OCI-LY1 (cell line): ENCODE results near the gene KDM7A.

ENCODE experiments used
- H2AFZ ChIP-seq: fragments of 200-600 bp; sonication (generic), shearing (Covaris generic); 2 replicates; pipeline ENCODE4 v1.6.0; 2014; ENCODE audit warnings: antibody characterized with exemption, mild to moderate bottlenecking, low read length
- H3F3A ChIP-seq: fragments of 200-600 bp; sonication (generic), shearing (Covaris generic); 2 replicates; pipeline ENCODE4 v1.6.0; 2014; ENCODE audit warnings: mild to moderate bottlenecking, antibody characterized with exemption, low read length, moderate library complexity; ENCODE audit not compliant: insufficient read depth
- H3K27ac ChIP-seq: fragments of 200-600 bp; sonication (generic); 2 replicates; pipeline ENCODE4 v1.5.1; 2014; ENCODE audit warnings: low read length, mixed run types, mild to moderate bottlenecking, low read depth; ENCODE audit not compliant: poor library complexity, severe bottlenecking
- H3K27me3 ChIP-seq: fragments of 200-600 bp; sonication (generic); 2 replicates; pipeline ENCODE4 v1.6.0; 2014; ENCODE audit warnings: antibody characterized with exemption, mild to moderate bottlenecking, low read length, moderate library complexity; ENCODE audit not compliant: insufficient read depth
- H3K36me3 ChIP-seq: fragments of 200-600 bp; sonication (generic); 2 replicates; pipeline ENCODE4 v1.6.1; 2014; ENCODE audit warnings: mild to moderate bottlenecking, antibody characterized with exemption, low read length, moderate library complexity, mixed read lengths; ENCODE audit not compliant: insufficient read depth
- H3K4me1 ChIP-seq: fragments of 200-600 bp; sonication (generic); 2 replicates; pipeline ENCODE4 v1.5.1; 2014; ENCODE audit warnings: mild to moderate bottlenecking, low read length, moderate library complexity; ENCODE audit not compliant: insufficient read depth, severe bottlenecking
- H3K4me2 ChIP-seq: fragments of 200-600 bp; sonication (generic), shearing (Covaris generic); 2 replicates; pipeline ENCODE4 v1.6.1; 2014; ENCODE audit warnings: low read length
- H3K4me3 ChIP-seq: fragments of 200-600 bp; sonication (generic); 2 replicates; pipeline ENCODE4 v1.5.1; 2014; ENCODE audit warnings: low read length, low read depth, mild to moderate bottlenecking, mixed read lengths; ENCODE audit not compliant: poor library complexity, severe bottlenecking
- H3K79me2 ChIP-seq: fragments of 200-600 bp; shearing (Covaris generic); 2 replicates; pipeline ENCODE4 v1.6.1; 2016; ENCODE audit warnings: mixed run types, low read length, mixed read lengths; ENCODE audit not compliant: insufficient read depth
- H3K9ac ChIP-seq: fragments of 200-600 bp; sonication (generic), shearing (Covaris generic); 2 replicates; pipeline ENCODE4 v1.6.1; 2014; ENCODE audit warnings: mild to moderate bottlenecking, low read length, mixed read lengths
- H3K9me2 ChIP-seq: fragments of 200-600 bp; sonication (generic), shearing (Covaris generic); 2 replicates; pipeline ENCODE4 v1.6.1; 2014; ENCODE audit warnings: low read depth, mild to moderate bottlenecking, low read length, mixed read lengths
- H3K9me3 ChIP-seq: fragments of 200-600 bp; shearing (Covaris generic); 2 replicates; pipeline ENCODE4 v1.6.1; 2014; ENCODE audit warnings: low read length, mixed read lengths
- H4K20me1 ChIP-seq: fragments of 200-600 bp; sonication (generic), shearing (Covaris generic); 2 replicates; pipeline ENCODE4 v1.6.0; 2016; ENCODE audit warnings: mild to moderate bottlenecking, low read length; ENCODE audit not compliant: insufficient read depth
- EZH2 ChIP-seq: fragments of 200-600 bp; sonication (generic), shearing (Covaris generic); IDR thresholded peaks from 2 replicates; pipeline ENCODE4 v1.8.0; 2017; ENCODE audit warnings: borderline replicate concordance, mixed run types, mild to moderate bottlenecking, antibody characterized with exemption, low read length, moderate library complexity, mixed read lengths
- TF ChIP-seq, protein P1 (sequence below): fragments of 200-600 bp; sonication (generic), shearing (Covaris generic); IDR thresholded peaks from 2 replicates; pipeline ENCODE4 v1.5.1; 2017; ENCODE audit warnings: mild to moderate bottlenecking, antibody characterized with exemption, low read length, moderate library complexity, mixed read lengths

Gene KDM7A

DNA sequence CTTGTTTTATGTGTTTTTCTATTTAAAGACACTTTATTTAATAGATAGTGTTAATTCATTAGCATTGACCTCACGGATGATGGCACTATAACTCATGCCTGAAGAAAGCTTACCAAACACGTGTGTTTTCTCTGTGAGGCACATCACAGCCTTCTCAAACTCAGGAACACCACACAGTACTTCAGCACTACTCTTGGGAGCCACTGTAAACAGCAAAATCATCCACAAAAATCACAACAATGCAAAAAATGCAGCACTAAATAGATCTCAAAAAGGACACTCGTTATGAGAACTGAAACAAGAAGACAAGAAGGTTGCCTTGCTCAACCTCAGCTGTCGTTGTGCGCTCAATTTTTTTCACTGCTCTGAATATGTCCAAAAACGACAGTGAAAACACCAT lies 102.0 kb downstream of the KDM7A start:
- no peaks in the 10 kb centered on the region for H3K9me3 ChIP-seq
- H3K27me3 ChIP-seq: no peaks in the 10 kb centered on the region
- no peaks in the 10 kb centered on the region for H3K9me2 ChIP-seq
- TF ChIP-seq EZH2: no peak
- TF ChIP-seq, protein P1, sequence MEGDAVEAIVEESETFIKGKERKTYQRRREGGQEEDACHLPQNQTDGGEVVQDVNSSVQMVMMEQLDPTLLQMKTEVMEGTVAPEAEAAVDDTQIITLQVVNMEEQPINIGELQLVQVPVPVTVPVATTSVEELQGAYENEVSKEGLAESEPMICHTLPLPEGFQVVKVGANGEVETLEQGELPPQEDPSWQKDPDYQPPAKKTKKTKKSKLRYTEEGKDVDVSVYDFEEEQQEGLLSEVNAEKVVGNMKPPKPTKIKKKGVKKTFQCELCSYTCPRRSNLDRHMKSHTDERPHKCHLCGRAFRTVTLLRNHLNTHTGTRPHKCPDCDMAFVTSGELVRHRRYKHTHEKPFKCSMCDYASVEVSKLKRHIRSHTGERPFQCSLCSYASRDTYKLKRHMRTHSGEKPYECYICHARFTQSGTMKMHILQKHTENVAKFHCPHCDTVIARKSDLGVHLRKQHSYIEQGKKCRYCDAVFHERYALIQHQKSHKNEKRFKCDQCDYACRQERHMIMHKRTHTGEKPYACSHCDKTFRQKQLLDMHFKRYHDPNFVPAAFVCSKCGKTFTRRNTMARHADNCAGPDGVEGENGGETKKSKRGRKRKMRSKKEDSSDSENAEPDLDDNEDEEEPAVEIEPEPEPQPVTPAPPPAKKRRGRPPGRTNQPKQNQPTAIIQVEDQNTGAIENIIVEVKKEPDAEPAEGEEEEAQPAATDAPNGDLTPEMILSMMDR: no peak
- no peak overlapping the region for H3K27ac ChIP-seq
- H3K9ac ChIP-seq: no peak overlapping the region
- no peaks in the 10 kb centered on the region for H4K20me1 ChIP-seq
- H3K4me3 ChIP-seq: no peak overlapping the region
- no peaks in the 10 kb centered on the region for H3K79me2 ChIP-seq
- no peaks in the 10 kb centered on the region for H3K36me3 ChIP-seq
- H2AFZ ChIP-seq: no peak overlapping the region
- H3K4me2 ChIP-seq: no peak overlapping the region
- no peaks in the 10 kb centered on the region for H3K4me1 ChIP-seq
- H3F3A ChIP-seq: no peaks in the 10 kb centered on the region

DNA sequence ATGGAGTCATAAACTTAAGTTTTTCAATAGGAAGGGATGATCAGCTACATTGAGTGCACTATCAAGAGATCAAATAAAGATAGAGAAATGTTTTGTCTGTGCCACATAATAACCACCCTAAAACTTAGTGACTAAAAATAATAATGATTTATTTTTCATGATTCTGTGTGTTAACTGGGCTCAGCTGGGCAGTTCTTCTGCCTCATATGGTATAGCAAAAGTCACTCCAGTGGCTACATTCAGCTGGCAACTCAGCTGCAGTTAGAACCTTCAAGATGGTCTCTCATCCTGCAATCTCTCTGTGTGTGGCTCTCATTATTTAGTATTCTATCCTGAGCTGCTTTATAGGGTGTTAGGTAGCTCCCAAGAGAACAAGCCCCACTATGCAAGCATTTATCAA lies 106.2 kb downstream of the KDM7A start:
- no peak overlapping the region for H3K4me3 ChIP-seq
- H3K27me3 ChIP-seq: no peaks in the 10 kb centered on the region
- no peaks in the 10 kb centered on the region for H3K9me2 ChIP-seq
- H3K9ac ChIP-seq: no peak overlapping the region
- H3F3A ChIP-seq: no peaks in the 10 kb centered on the region
- no peak for TF ChIP-seq EZH2
- H3K4me2 ChIP-seq: no peak overlapping the region
- H3K79me2 ChIP-seq: no peaks in the 10 kb centered on the region
- H3K4me1 ChIP-seq: no peaks in the 10 kb centered on the region
- no peak overlapping the region for H2AFZ ChIP-seq
- H3K9me3 ChIP-seq: peaks cover 16% of the 10 kb centered on the region
- no peak overlapping the region for H3K27ac ChIP-seq
- H4K20me1 ChIP-seq: no peaks in the 10 kb centered on the region
- no peaks in the 10 kb centered on the region; the same call in 1 of the 2 replicates for H3K36me3 ChIP-seq

DNA sequence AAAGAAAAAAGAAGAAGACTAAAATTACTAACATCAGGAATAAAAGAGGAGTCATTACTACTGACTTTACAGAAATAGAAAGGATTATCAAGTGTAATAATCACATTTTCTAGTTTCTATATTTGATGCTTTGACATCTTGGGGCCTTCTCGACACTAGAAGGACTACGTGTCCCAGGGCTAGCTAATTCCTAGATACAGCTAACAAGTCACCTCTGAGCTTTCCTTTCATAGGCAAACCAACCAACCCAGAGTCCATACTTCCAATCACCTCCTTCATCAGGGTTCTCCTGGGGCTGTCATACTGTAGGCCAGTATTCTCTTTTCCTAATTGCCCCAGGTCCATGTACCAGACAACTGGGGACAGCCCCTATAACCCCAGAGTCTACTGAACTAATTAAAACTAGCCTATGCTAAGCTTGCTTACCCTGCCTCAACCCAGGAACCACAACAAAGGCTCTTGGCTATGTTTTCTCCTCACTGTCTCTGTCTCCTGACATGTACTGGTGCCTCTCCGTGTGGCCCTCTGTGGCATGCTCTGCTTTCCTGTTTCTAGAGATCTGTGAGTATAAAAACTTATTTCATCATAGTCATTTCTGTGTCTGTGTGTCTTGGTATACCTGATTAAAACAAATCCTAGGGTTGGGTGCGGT lies 107.4 kb downstream of the KDM7A start:
- H3K4me1 ChIP-seq: no peaks in the 10 kb centered on the region
- no peak overlapping the region for H3K4me2 ChIP-seq
- no peak overlapping the region for H2AFZ ChIP-seq
- TF ChIP-seq EZH2: no peak
- TF ChIP-seq, protein P1: no peak
- no peaks in the 10 kb centered on the region for H3K9me2 ChIP-seq
- H3K27ac ChIP-seq: no peak overlapping the region
- peaks cover 16% of the 10 kb centered on the region for H3K9me3 ChIP-seq
- H3K9ac ChIP-seq: no peak overlapping the region
- no peaks in the 10 kb centered on the region for H3F3A ChIP-seq
- H3K36me3 ChIP-seq: no peaks in the 10 kb centered on the region; the same call in 1 of the 2 replicates
- no peaks in the 10 kb centered on the region for H3K27me3 ChIP-seq
- no peaks in the 10 kb centered on the region for H3K79me2 ChIP-seq
- no peak overlapping the region for H3K4me3 ChIP-seq
- no peaks in the 10 kb centered on the region for H4K20me1 ChIP-seq

DNA sequence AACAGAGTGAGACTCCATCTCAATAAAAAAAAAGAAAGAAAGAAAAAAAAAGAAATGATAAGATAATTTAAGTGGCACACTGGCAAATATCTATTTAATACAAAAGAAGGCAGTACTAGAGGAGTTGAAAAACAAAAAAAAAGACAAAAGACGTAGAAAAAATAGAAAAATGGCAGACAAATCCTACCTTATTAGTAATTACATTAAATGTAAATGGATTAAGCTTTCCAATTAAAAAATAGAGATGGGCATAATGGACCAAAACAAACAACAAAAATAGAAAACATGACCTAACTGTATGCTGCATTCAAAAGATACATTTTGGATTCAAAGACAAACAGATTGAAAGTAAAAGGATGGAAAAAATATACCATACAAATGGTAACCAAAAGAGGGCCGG lies 108.8 kb downstream of the KDM7A start:
- no peaks in the 10 kb centered on the region; the same call in 1 of the 2 replicates for H3K36me3 ChIP-seq
- no peak overlapping the region for H3K9ac ChIP-seq
- no peaks in the 10 kb centered on the region for H3K9me2 ChIP-seq
- H4K20me1 ChIP-seq: no peaks in the 10 kb centered on the region
- no peak overlapping the region for H2AFZ ChIP-seq
- H3K9me3 ChIP-seq: peaks cover 16% of the 10 kb centered on the region
- no peak overlapping the region for H3K4me2 ChIP-seq
- no peak overlapping the region for H3K4me3 ChIP-seq
- no peaks in the 10 kb centered on the region for H3F3A ChIP-seq
- no peak for TF ChIP-seq EZH2
- TF ChIP-seq, protein P1: no peak
- H3K4me1 ChIP-seq: peaks cover 5% of the 10 kb centered on the region
- H3K79me2 ChIP-seq: no peaks in the 10 kb centered on the region
- H3K27ac ChIP-seq: no peak overlapping the region
- no peaks in the 10 kb centered on the region for H3K27me3 ChIP-seq
